ENCODE measurements around the gene DBH. TPM values are rescaled to one million over a fixed set of nuclear protein-coding genes. Genes with fewer than 3 reads are reported as not detected.

Gene DBH
- total RNA-seq, 1 donor from 2014 or later: not detected

- Mint-ChIP-seq H3K9me3 (no peaks in the 10 kb centered on the region), H3K4me1 (peaks cover 13% of the 10 kb centered on the region), H3K27me3 (no peaks in the 10 kb centered on the region), H3K4me3 (no peak overlapping the region), H3K36me3 (ENCODE audit: low read depth) (no peaks in the 10 kb centered on the region), H3K27ac (no peak overlapping the region)
- no peak for DNase-seq
- intact Hi-C loops (cut with micrococcal nuclease): loop anchor here (2.0 kb wide), 1 partner anchor 13 kb away; no protein-coding TSS in a partner anchor
Measured at GRCh38 chr9:133687856-133688761, 51.9 kb downstream of the DBH start.

GRCh38 chr9:133689151-133689763, 53.1 kb downstream of the DBH start:
- Mint-ChIP-seq H3K4me3 (no peak overlapping the region), H3K4me1 (peaks cover 2% of the 10 kb centered on the region), H3K27me3 (no peaks in the 10 kb centered on the region), H3K36me3 (ENCODE audit: low read depth) (no peaks in the 10 kb centered on the region), H3K27ac (no peak overlapping the region), H3K9me3 (no peaks in the 10 kb centered on the region)
- intact Hi-C loops (cut with micrococcal nuclease): no loop called here
- DNase-seq: no peak

- H3K4me1 Mint-ChIP-seq: no peaks in the 10 kb centered on the region
- no peaks in the 10 kb centered on the region for H3K27me3 Mint-ChIP-seq
- H3K36me3 Mint-ChIP-seq (ENCODE audit: low read depth): no peaks in the 10 kb centered on the region
- H3K27ac Mint-ChIP-seq: no peak overlapping the region
- no peaks in the 10 kb centered on the region for H3K9me3 Mint-ChIP-seq
- H3K4me3 Mint-ChIP-seq: no peak overlapping the region
- no peak for DNase-seq
- intact Hi-C loops (cut with micrococcal nuclease): no loop called here
Measured at GRCh38 chr9:133690081-133690561, 54.0 kb downstream of the DBH start.

- Mint-ChIP-seq H3K27ac (no peak overlapping the region), H3K4me3 (no peak overlapping the region), H3K9me3 (no peaks in the 10 kb centered on the region), H3K36me3 (ENCODE audit: low read depth) (no peaks in the 10 kb centered on the region), H3K4me1 (no peaks in the 10 kb centered on the region), H3K27me3 (peaks cover 2% of the 10 kb centered on the region)
- no peak for DNase-seq
- intact Hi-C loops (cut with micrococcal nuclease): no loop called here
Measured at GRCh38 chr9:133691191-133691590, 55.0 kb downstream of the DBH start.

- intact Hi-C loops (cut with micrococcal nuclease): no loop called here
- no peak overlapping the region for H3K4me3 Mint-ChIP-seq
- no peaks in the 10 kb centered on the region for H3K4me1 Mint-ChIP-seq
- H3K36me3 Mint-ChIP-seq (ENCODE audit: low read depth): no peaks in the 10 kb centered on the region
- no peaks in the 10 kb centered on the region for H3K9me3 Mint-ChIP-seq
- H3K27ac Mint-ChIP-seq: no peak overlapping the region
- no peak for DNase-seq
- peaks cover 2% of the 10 kb centered on the region for H3K27me3 Mint-ChIP-seq
Measured at GRCh38 chr9:133691626-133692363, 55.6 kb downstream of the DBH start.

- Mint-ChIP-seq H3K36me3 (ENCODE audit: low read depth) (no peaks in the 10 kb centered on the region), H3K27me3 (peaks cover 5% of the 10 kb centered on the region), H3K9me3 (no peaks in the 10 kb centered on the region), H3K4me1 (no peaks in the 10 kb centered on the region), H3K27ac (no peak overlapping the region), H3K4me3 (no peak overlapping the region)
- DNase-seq: no peak
- intact Hi-C loops (cut with micrococcal nuclease): no loop called here
Measured at GRCh38 chr9:133692364-133692985, 56.3 kb downstream of the DBH start.

- Mint-ChIP-seq H3K36me3 (ENCODE audit: low read depth) (no peaks in the 10 kb centered on the region), H3K9me3 (no peaks in the 10 kb centered on the region), H3K27me3 (peaks cover 7% of the 10 kb centered on the region), H3K4me3 (no peak overlapping the region), H3K4me1 (no peaks in the 10 kb centered on the region), H3K27ac (no peak overlapping the region)
- intact Hi-C loops (cut with micrococcal nuclease): no loop called here
- DNase-seq: no peak
Measured at GRCh38 chr9:133693116-133693515, 57.0 kb downstream of the DBH start.

- H3K36me3 Mint-ChIP-seq (ENCODE audit: low read depth): no peaks in the 10 kb centered on the region
- no peak for DNase-seq
- H3K27ac Mint-ChIP-seq: no peak overlapping the region
- H3K27me3 Mint-ChIP-seq: peaks cover 13% of the 10 kb centered on the region
- H3K4me3 Mint-ChIP-seq: no peak overlapping the region
- peaks cover 2% of the 10 kb centered on the region for H3K4me1 Mint-ChIP-seq
- intact Hi-C loops (cut with micrococcal nuclease): no loop called here
- no peaks in the 10 kb centered on the region for H3K9me3 Mint-ChIP-seq
Measured at GRCh38 chr9:133693703-133694529, 57.8 kb downstream of the DBH start.

- Mint-ChIP-seq H3K9me3 (no peaks in the 10 kb centered on the region), H3K27me3 (peaks cover 13% of the 10 kb centered on the region), H3K4me1 (peaks cover 2% of the 10 kb centered on the region), H3K27ac (no peak overlapping the region), H3K4me3 (no peak overlapping the region), H3K36me3 (ENCODE audit: low read depth) (no peaks in the 10 kb centered on the region)
- no peak for DNase-seq
- intact Hi-C loops (cut with micrococcal nuclease): no loop called here
Measured at GRCh38 chr9:133694686-133695085, 58.5 kb downstream of the DBH start.

GRCh38 chr9:133696071-133696472, 59.9 kb downstream of the DBH start:
- Mint-ChIP-seq H3K36me3 (ENCODE audit: low read depth) (no peaks in the 10 kb centered on the region), H3K27ac (no peak overlapping the region), H3K4me1 (peaks cover 11% of the 10 kb centered on the region), H3K4me3 (no peak overlapping the region), H3K27me3 (peaks cover 17% of the 10 kb centered on the region), H3K9me3 (no peaks in the 10 kb centered on the region)
- intact Hi-C loops (cut with micrococcal nuclease): no loop called here
- no peak for DNase-seq

GRCh38 chr9:133699546-133699945, 63.4 kb downstream of the DBH start:
- Mint-ChIP-seq H3K4me3 (no peak overlapping the region), H3K27me3 (peaks cover 19% of the 10 kb centered on the region), H3K9me3 (no peaks in the 10 kb centered on the region), H3K36me3 (ENCODE audit: low read depth) (no peaks in the 10 kb centered on the region), H3K27ac (no peak overlapping the region), H3K4me1 (peaks cover 21% of the 10 kb centered on the region)
- intact Hi-C loops (cut with micrococcal nuclease): no loop called here
- no peak for DNase-seq

- intact Hi-C loops (cut with micrococcal nuclease): loop anchor here (2.0 to 5.0 kb wide), 2 partner anchors 14 to 364 kb away; partner anchors contain the start of gene SURF6
- peak overlapping the region; percentile 71 for H3K4me3 Mint-ChIP-seq
- H3K9me3 Mint-ChIP-seq: no peaks in the 10 kb centered on the region
- DNase-seq: no peak
- no peak overlapping the region for H3K27ac Mint-ChIP-seq
- H3K36me3 Mint-ChIP-seq (ENCODE audit: low read depth): no peaks in the 10 kb centered on the region
- H3K27me3 Mint-ChIP-seq: peaks cover 17% of the 10 kb centered on the region
- peaks cover 21% of the 10 kb centered on the region for H3K4me1 Mint-ChIP-seq
Measured at GRCh38 chr9:133700819-133701320, 64.7 kb downstream of the DBH start.
